GM12878 (cell line): ENCODE data around the gene TCF7. TPM values are rescaled to one million over a fixed set of nuclear protein-coding genes. Genes with fewer than 3 reads are reported as not detected.

Experiments used
- BMI1 ChIP-seq: fragments of 450-650 bp; IDR thresholded peaks from 2 replicates; pipeline ENCODE4 v1.6.1; 2016; ENCODE audit warnings: mild to moderate bottlenecking, moderate library complexity, borderline replicate concordance
- CHD1 ChIP-seq: IDR thresholded peaks from 2 replicates; pipeline ENCODE4 v1.6.1; 2012; ENCODE audit warnings: low read depth, low read length, improper control_type of control experiment
- CHD4 ChIP-seq: fragments of 200-600 bp; sonication (generic); IDR thresholded peaks from 2 replicates; pipeline ENCODE4 v1.6.1; 2016; ENCODE audit warnings: mild to moderate bottlenecking
- DPF2 ChIP-seq: fragments of 450-650 bp; IDR thresholded peaks from 2 replicates; pipeline ENCODE4 v1.6.1; 2017; ENCODE audit warnings: mild to moderate bottlenecking
- E2F8 ChIP-seq: fragments of 450-650 bp; IDR thresholded peaks from 2 replicates; pipeline ENCODE4 v1.6.1; 2018; ENCODE audit warnings: mild to moderate bottlenecking, low read depth, moderate library complexity; ENCODE audit not compliant: partially characterized antibody
- EED ChIP-seq: sonication (generic); IDR thresholded peaks from 2 replicates; pipeline ENCODE4 v1.6.1; 2016; ENCODE audit warnings: antibody characterized with exemption, low read depth
- EP300 ChIP-seq, 2 experiments: fragments of 150-350 bp in 1 of 2; IDR thresholded peaks; 2 replicates each; pipeline ENCODE4 v1.6.1; 2011 to 2012; ENCODE audit warnings: low read depth in 2 of 2, low read length in 2 of 2, borderline replicate concordance in 1 of 2, improper control_type of control experiment in 1 of 2, inconsistent platforms in 1 of 2; ENCODE audit not compliant: control insufficient read depth in 1 of 2
- KAT2A ChIP-seq: conservative IDR thresholded peaks from 2 replicates; pipeline ENCODE4 v1.6.1; 2011; ENCODE audit warnings: low read depth, low read length; ENCODE audit not compliant: control insufficient read depth
- LARP7 ChIP-seq: fragments of 450-650 bp; IDR thresholded peaks from 2 replicates; pipeline ENCODE4 v1.6.1; 2017; ENCODE audit warnings: mild to moderate bottlenecking
- MAX ChIP-seq: IDR thresholded peaks from 2 replicates; pipeline ENCODE4 v1.6.1; 2012; ENCODE audit warnings: low read depth, low read length, improper control_type of control experiment
- MTA2 ChIP-seq: fragments of 450-650 bp; IDR thresholded peaks from 2 replicates; pipeline ENCODE4 v1.6.1; 2016; ENCODE audit warnings: low read depth, mild to moderate bottlenecking, moderate library complexity
- PAX5 ChIP-seq: IDR thresholded peaks from 2 replicates; pipeline ENCODE4 v1.6.1; 2011; ENCODE audit warnings: low read depth, low read length, borderline replicate concordance
- PRDM15 ChIP-seq: fragments of 450-650 bp; formaldehyde crosslinking; IDR thresholded peaks from 2 replicates; pipeline ENCODE4 v1.4.0; 2020; ENCODE audit warnings: mild to moderate bottlenecking, moderate library complexity
- RAD21 ChIP-seq: IDR thresholded peaks from 2 replicates; pipeline ENCODE4 v1.6.1; 2011; ENCODE audit warnings: mild to moderate bottlenecking, low read depth, low read length, moderate library complexity; ENCODE audit not compliant: insufficient read depth
- RCOR1 ChIP-seq: conservative IDR thresholded peaks from 2 replicates; pipeline ENCODE4 v1.6.1; 2012; ENCODE audit warnings: low read depth, low read length, improper control_type of control experiment
- REST ChIP-seq: IDR thresholded peaks from 2 replicates; pipeline ENCODE4 v1.6.1; 2012; ENCODE audit warnings: mild to moderate bottlenecking, low read depth, low read length
- SIX5 ChIP-seq: IDR thresholded peaks from 2 replicates; pipeline ENCODE4 v1.6.1; 2011; ENCODE audit warnings: mild to moderate bottlenecking, low read depth, low read length, moderate library complexity; ENCODE audit not compliant: severe bottlenecking
- SMC3 ChIP-seq: IDR thresholded peaks from 2 replicates; pipeline ENCODE4 v1.6.1; 2011; ENCODE audit warnings: low read length, improper control_type of control experiment, borderline replicate concordance
- SP1 ChIP-seq: IDR thresholded peaks from one replicate; pipeline ENCODE4 v1.6.1; 2011; ENCODE audit warnings: low read depth, low read length
- ZBED1 ChIP-seq: IDR thresholded peaks from 2 replicates; pipeline ENCODE4 v1.6.1; 2016; ENCODE audit warnings: borderline replicate concordance
- polyA plus RNA-seq, 11 experiments: library from polyadenylated mRNA; depleted of rRNA in 4 of 11; unstranded in 6 of 11; stranded (reverse) in 5 of 11; fragments of >200 nt; fragmentation: Nextera tagmentation in 4 of 11; fragmentation: Illumina TruSeq in 1 of 11; extraction: Ambion mirVana in 4 of 11; extraction: Trizol in 1 of 11; gene quantifications; 1 replicate in 1 of 11; 2 replicates in 10 of 11; pipeline versions ENCODE4 v1.2.1 to v1.2.3, GENCODE V29; 2011 to 2016; ENCODE audit warnings: inconsistent platforms in 2 of 11, missing spikeins in 2 of 11, low read depth in 1 of 11
- total RNA-seq, 4 experiments: library from RNA; depleted of rRNA in 3 of 4; stranded (reverse); fragments of >200 nt in 3 of 4; fragmentation: Illumina TruSeq in 1 of 4; extraction: Trizol in 1 of 4; gene quantifications; 2 replicates each; pipeline versions ENCODE4 v1.2.1 to v1.2.3, GENCODE V29; 2013 to 2021

TCF7 gene
- total and polyA plus RNA-seq, 10 of the 15 experiments (the other 5 are each of a cell fraction or from before 2014, with no cell fraction given): 10.0 to 60.2 (median 23.6) TPM

GRCh38 chr5:134111741-134112647, 2.5 kb upstream of the TCF7 start (continued):
- TF ChIP-seq SIX5 (no peak), PAX5 (no peak), CHD1 (no peak), E2F8 (no peak), PRDM15 (CRISPR knock-in tag) (no peak), SMC3 (no peak), MAX (no peak), EP300 (IDR thresholded peaks at IDR 0.05; ENCODE audit: borderline replicate concordance in 1 of 2, control insufficient read depth in 1 of 2, low read depth in 2 of 2, low read length in 2 of 2) (0 out of 4 replicates have a peak, but pooled peaks of 1 of the 2 experiments have one; percentile 9), LARP7 (no peak), MTA2 (peak; percentile 53; the same call in 1 of the 2 replicates), KAT2A (no peak), ZBED1 (peak; percentile 53; the same call in 1 of the 2 replicates), RAD21 (no peak), RCOR1 (no peak), BMI1 (no peak), REST (no peak), CHD4 (no peak), EED (0 out of 2 replicates have a peak, but pooled peaks have one; percentile 36), SP1 (no peak), DPF2 (no peak)
